GM13977 (cell line): ENCODE results near the gene OR13J1.

Experiments
- DNase-seq: peaks from one replicate; pipeline ENCODE4 v3.0.0; 2012; ENCODE audit warnings: low spot score
- CTCF ChIP-seq: IDR thresholded peaks from 2 replicates; pipeline ENCODE4 v1.5.1; 2012; ENCODE audit warnings: mild to moderate bottlenecking, control low read depth; ENCODE audit not compliant: insufficient read depth; ENCODE audit errors: extremely low read depth, missing control alignments
- in situ Hi-C: fragments of 300-500 bp; cut with MboI; formaldehyde crosslinking; loops from one replicate; pipeline ENCODE4 v1.12.0; 2022; ENCODE audit warnings: low sequenced_read_pairs, low pct_unique_long_range_greater_than_20kb, mixed read lengths, inconsistent platforms; ENCODE audit not compliant: unreplicated experiment

Gene OR13J1

GRCh38 chr9:35840881-35841644 lies 29.1 kb downstream of the OR13J1 start:
- in situ Hi-C loops = no loop called here
- no peak for TF ChIP-seq CTCF
- DNase-seq = no peak

GRCh38 chr9:35839926-35840325 lies 30.3 kb downstream of the OR13J1 start:
- no peak for TF ChIP-seq CTCF
- in situ Hi-C loops = no loop called here
- DNase-seq = no peak

- TF ChIP-seq CTCF = no peak
- in situ Hi-C loops = no loop called here
- DNase-seq = no peak
Observed at GRCh38 chr9:35836595-35836994, 33.6 kb downstream of the OR13J1 start.

- DNase-seq = no peak
- no peak for TF ChIP-seq CTCF
- in situ Hi-C loops = no loop called here
Observed at GRCh38 chr9:35835766-35836165, 34.4 kb downstream of the OR13J1 start.

GRCh38 chr9:35835216-35835632 lies 35.0 kb downstream of the OR13J1 start:
- in situ Hi-C loops = no loop called here
- TF ChIP-seq CTCF = peak; percentile 35
- DNase-seq = no peak

GRCh38 chr9:35834260-35835215 lies 35.7 kb downstream of the OR13J1 start:
- no peak for TF ChIP-seq CTCF
- DNase-seq = no peak
- in situ Hi-C loops = no loop called here
